ENCODE measurements around the gene EEF2KMT. TPM values are rescaled to one million over a fixed set of nuclear protein-coding genes. Genes with fewer than 3 reads are reported as not detected.

Gene EEF2KMT
- total RNA-seq, 1 donor: 9.0 TPM

- no peaks in the 10 kb centered on the region for H3K79me2 ChIP-seq (ENCODE audit: insufficient read depth, low read length)
- H3K4me1 ChIP-seq (ENCODE audit: insufficient read depth, low read length): peaks cover 26% of the 10 kb centered on the region
- H3K4me2 ChIP-seq (ENCODE audit: insufficient read depth, low read length): peak overlapping the region; percentile 10
- H3K9me3 ChIP-seq (ENCODE audit: low read depth, low read length): no peaks in the 10 kb centered on the region
- peak; percentile 11 for TF ChIP-seq CTCF (IDR thresholded peaks at IDR 0.05; ENCODE audit: extremely low read depth, low read depth, low read length)
- H3K27me3 ChIP-seq (ENCODE audit: insufficient read depth, low read length): no peaks in the 10 kb centered on the region
- H3K36me3 ChIP-seq (ENCODE audit: insufficient read depth, low read length): no peaks in the 10 kb centered on the region
- H2AFZ ChIP-seq (ENCODE audit: low read length): peak overlapping the region; percentile 72
- H3K4me3 ChIP-seq (ENCODE audit: insufficient read depth, low read length): no peak overlapping the region
- H4K20me1 ChIP-seq (ENCODE audit: insufficient read depth, low read length): no peaks in the 10 kb centered on the region
- DNase-seq (ENCODE audit: insufficient read length, low spot score, missing footprints): peak; percentile 86
- H3K27ac ChIP-seq (ENCODE audit: low read depth, low read length): no peak overlapping the region
Measured at GRCh38 chr16:5036228-5037156, 61.1 kb downstream of the EEF2KMT start.

- no peak for DNase-seq (ENCODE audit: insufficient read length, low spot score, missing footprints)
- Histone ChIP-seq H3K79me2 (ENCODE audit: insufficient read depth, low read length) (no peaks in the 10 kb centered on the region), H4K20me1 (ENCODE audit: insufficient read depth, low read length) (no peaks in the 10 kb centered on the region), H3K4me3 (ENCODE audit: insufficient read depth, low read length) (no peak overlapping the region), H3K27me3 (ENCODE audit: insufficient read depth, low read length) (no peaks in the 10 kb centered on the region), H3K4me1 (ENCODE audit: insufficient read depth, low read length) (peaks cover 23% of the 10 kb centered on the region), H3K9me3 (ENCODE audit: low read depth, low read length) (no peaks in the 10 kb centered on the region), H3K27ac (ENCODE audit: low read depth, low read length) (no peak overlapping the region), H3K36me3 (ENCODE audit: insufficient read depth, low read length) (no peaks in the 10 kb centered on the region), H3K4me2 (ENCODE audit: insufficient read depth, low read length) (peak overlapping the region; percentile 10), H2AFZ (ENCODE audit: low read length) (peak overlapping the region; percentile 72)
- TF ChIP-seq CTCF (IDR thresholded peaks at IDR 0.05; ENCODE audit: extremely low read depth, low read depth, low read length): no peak
Measured at GRCh38 chr16:5035909-5036227, 61.7 kb downstream of the EEF2KMT start.

Other genes starting within 250 kb of the EEF2KMT start
- 24.2 and 27.1 TPM in 2 replicates for gene PPL, start 160.6 kb downstream of the EEF2KMT start, total RNA-seq
- gene SEC14L5, start 139.5 kb downstream of the EEF2KMT start, total RNA-seq: under 0.01 and 0.29 TPM in 2 replicates
- gene NAGPA, start 63.9 kb downstream of the EEF2KMT start, total RNA-seq: 29.8 and 40.2 TPM in 2 replicates
- 0.59 TPM in 1 of 2 replicates, not detected in the other for gene C16orf89, start 31.8 kb downstream of the EEF2KMT start, total RNA-seq
- 43.3 and 43.4 TPM in 2 replicates for gene ALG1, start 26.0 kb downstream of the EEF2KMT start, total RNA-seq